Measurements from ENCODE around the gene ZNF283. TPM values are rescaled to one million over a fixed set of nuclear protein-coding genes. Genes with fewer than 3 reads are reported as not detected.

The ZNF283 gene
- total RNA-seq, 2 donors from 2014 or later = 8.1 to 15.3 TPM

DNA sequence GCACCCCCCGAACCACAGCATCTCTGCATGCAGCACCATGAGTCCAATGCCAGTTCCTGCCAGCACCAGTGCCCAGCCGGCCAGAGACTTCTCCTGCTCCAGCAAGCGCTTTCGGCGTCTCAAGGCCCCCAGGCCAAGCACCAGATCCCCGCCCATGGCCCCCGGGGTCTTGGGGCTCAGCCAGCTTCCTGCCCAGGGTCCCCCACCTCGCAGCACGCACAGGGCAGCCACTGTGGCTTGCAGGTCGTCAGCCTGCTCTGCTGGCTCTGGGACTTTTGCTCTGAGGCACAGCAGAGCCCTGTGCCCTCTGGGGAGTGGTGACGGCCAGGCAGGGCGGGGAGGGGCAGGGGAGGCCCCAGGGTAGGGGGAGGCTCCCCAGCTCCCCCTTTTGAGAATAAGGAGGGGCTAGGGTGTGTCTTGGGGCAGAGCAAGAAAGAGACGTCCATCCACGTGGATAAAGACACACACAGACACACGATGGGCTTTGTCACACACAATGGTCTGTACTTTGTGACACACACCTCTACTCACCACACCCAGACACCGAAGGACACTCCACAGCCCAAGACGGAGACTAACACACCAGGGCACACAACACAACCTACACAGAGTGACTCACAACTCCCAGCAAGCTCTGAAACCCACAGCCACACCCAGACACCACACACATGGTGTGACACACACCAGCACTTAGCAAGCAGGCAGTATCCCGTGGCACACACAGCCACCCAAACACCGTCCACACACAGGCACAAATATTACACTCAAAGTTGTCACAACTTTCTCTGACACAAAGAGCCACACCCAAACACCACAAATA lies 46.2 kb upstream of the ZNF283 start, which contains the start of gene KCNN4:
Gene KCNN4, minus strand, starts transcription at position 268 of the 820 bp plus-strand sequence. Its CDS starts 112 bp downstream, at position 156.
- Histone ChIP-seq H3K4me1 (ENCODE audit: control insufficient read depth in 1 of 2, low read depth in 2 of 2) (peaks cover 10 to 15% of the 10 kb centered on the region in 2 donors), H3K27me3 (replicated peaks; ENCODE audit: insufficient read depth) (no peaks in the 10 kb centered on the region), H3K9me3 (no peaks in the 10 kb centered on the region), H3K4me3 (peak within 1 kb of the TSS; percentile 41), H3K36me3 (no peaks in the 10 kb centered on the region), H3K27ac (peak within 1 kb of the TSS in 1 of 2 donors; percentile 5)
- DNase-seq (ENCODE audit: low spot score) (no peak), ATAC-seq (ENCODE audit: insufficient number of reproducible peaks, low FRiP score, low read depth) (no peak)
- no peak for TF ChIP-seq CTCF (IDR thresholded peaks at IDR 0.05)

DNA sequence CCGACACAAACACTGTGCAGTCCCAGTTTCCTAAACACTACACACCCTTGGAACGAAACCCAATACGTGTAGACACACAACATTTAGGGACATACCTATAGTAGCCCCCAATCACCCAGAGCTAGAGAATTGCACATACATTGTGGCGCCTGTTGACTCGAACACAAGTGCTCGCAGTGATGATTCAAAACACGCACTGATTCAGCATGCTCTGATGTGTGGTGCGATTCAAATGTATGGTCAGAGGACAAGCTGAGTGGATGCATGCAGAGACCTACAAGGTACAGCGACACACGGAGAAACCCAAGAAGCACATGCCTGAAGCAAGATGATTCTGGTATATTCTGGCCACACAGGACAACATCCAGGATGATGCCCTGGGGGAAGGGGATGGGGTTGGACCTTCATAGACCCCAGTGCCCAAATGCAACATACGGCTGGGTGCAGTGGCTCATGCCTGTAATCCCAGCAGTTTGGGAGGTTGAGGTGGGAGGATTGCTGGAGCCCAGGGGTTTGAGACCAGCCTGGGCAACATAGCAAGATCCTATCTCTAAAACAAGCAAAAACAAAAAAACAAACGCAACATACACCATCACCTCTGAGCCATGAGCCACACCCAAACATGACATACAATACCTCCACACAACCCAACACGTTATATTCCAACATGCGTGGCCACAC lies 45.4 kb upstream of the ZNF283 start:
- Histone ChIP-seq H3K36me3 (no peaks in the 10 kb centered on the region), H3K9me3 (no peaks in the 10 kb centered on the region), H3K27ac (no peak overlapping the region), H3K4me1 (ENCODE audit: control insufficient read depth in 1 of 2, low read depth in 2 of 2) (peaks cover 10 to 15% of the 10 kb centered on the region in 2 donors), H3K27me3 (replicated peaks; ENCODE audit: insufficient read depth) (no peaks in the 10 kb centered on the region), H3K4me3 (no peak overlapping the region)
- DNase-seq (ENCODE audit: low spot score) (no peak), ATAC-seq (ENCODE audit: insufficient number of reproducible peaks, low FRiP score, low read depth) (no peak)
- no peak for TF ChIP-seq CTCF (IDR thresholded peaks at IDR 0.05)

DNA sequence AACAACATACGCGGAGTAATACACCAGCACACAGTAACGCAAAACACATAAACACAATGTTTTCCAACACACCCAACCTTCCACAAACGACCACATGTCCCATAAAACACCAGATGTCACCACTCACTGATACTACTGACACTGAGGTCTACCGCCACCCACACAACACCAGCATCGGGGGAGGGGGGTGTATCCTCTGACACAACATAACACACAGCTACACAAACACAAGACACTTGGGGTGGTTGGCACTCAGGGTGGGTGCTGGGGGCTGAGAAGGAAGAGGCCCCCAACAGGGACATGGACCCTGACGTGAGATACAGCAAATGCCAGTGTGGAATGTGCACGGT lies 44.8 kb upstream of the ZNF283 start:
- ATAC-seq (ENCODE audit: insufficient number of reproducible peaks, low FRiP score, low read depth) (no peak), DNase-seq (ENCODE audit: low spot score) (no peak)
- H3K27ac ChIP-seq = no peak overlapping the region
- no peak for TF ChIP-seq CTCF (IDR thresholded peaks at IDR 0.05)
- H3K9me3 ChIP-seq = no peaks in the 10 kb centered on the region
- H3K27me3 ChIP-seq (replicated peaks; ENCODE audit: insufficient read depth) = no peaks in the 10 kb centered on the region
- H3K36me3 ChIP-seq = no peaks in the 10 kb centered on the region
- H3K4me3 ChIP-seq = no peak overlapping the region
- peaks cover 10 to 15% of the 10 kb centered on the region in 2 donors for H3K4me1 ChIP-seq (ENCODE audit: control insufficient read depth in 1 of 2, low read depth in 2 of 2)

GRCh38 chr19:43782689-43783231 lies 44.4 kb upstream of the ZNF283 start:
- TF ChIP-seq CTCF (IDR thresholded peaks at IDR 0.05) = no peak
- Histone ChIP-seq H3K27me3 (replicated peaks; ENCODE audit: insufficient read depth) (no peaks in the 10 kb centered on the region), H3K4me1 (ENCODE audit: control insufficient read depth in 1 of 2, low read depth in 2 of 2) (peaks cover 10 to 12% of the 10 kb centered on the region in 2 donors), H3K27ac (no peak overlapping the region), H3K4me3 (no peak overlapping the region), H3K36me3 (no peaks in the 10 kb centered on the region), H3K9me3 (no peaks in the 10 kb centered on the region)
- DNase-seq (ENCODE audit: low spot score) (no peak), ATAC-seq (ENCODE audit: insufficient number of reproducible peaks, low FRiP score, low read depth) (no peak)

- no peak for ATAC-seq (ENCODE audit: insufficient number of reproducible peaks, low FRiP score, low read depth)
- no peak for DNase-seq (ENCODE audit: low spot score)
- H3K4me3 ChIP-seq = no peak overlapping the region
- no peaks in the 10 kb centered on the region for H3K27me3 ChIP-seq (replicated peaks; ENCODE audit: insufficient read depth)
- no peaks in the 10 kb centered on the region for H3K36me3 ChIP-seq
- H3K4me1 ChIP-seq (ENCODE audit: control insufficient read depth in 1 of 2, low read depth in 2 of 2) = peaks cover 8 to 10% of the 10 kb centered on the region in 2 donors
- TF ChIP-seq CTCF (IDR thresholded peaks at IDR 0.05) = no peak
- no peaks in the 10 kb centered on the region for H3K9me3 ChIP-seq
- no peak overlapping the region for H3K27ac ChIP-seq
Measured at GRCh38 chr19:43783636-43784035, 43.5 kb upstream of the ZNF283 start.
